Bladder microvascular endothelial cell (primary cell): ENCODE results near the gene ZBTB8B. TPM values are rescaled to one million over a fixed set of nuclear protein-coding genes. Genes with fewer than 3 reads are reported as not detected.

Experiments
- total RNA-seq: library from RNA; depleted of rRNA; stranded (reverse); fragments of >200 nt; gene quantifications from 2 replicates; pipeline ENCODE4 v1.2.3, GENCODE V29; 2014

The ZBTB8B gene
- 0.06 TPM in 1 of 2 replicates, not detected in the other for total RNA-seq

DNA sequence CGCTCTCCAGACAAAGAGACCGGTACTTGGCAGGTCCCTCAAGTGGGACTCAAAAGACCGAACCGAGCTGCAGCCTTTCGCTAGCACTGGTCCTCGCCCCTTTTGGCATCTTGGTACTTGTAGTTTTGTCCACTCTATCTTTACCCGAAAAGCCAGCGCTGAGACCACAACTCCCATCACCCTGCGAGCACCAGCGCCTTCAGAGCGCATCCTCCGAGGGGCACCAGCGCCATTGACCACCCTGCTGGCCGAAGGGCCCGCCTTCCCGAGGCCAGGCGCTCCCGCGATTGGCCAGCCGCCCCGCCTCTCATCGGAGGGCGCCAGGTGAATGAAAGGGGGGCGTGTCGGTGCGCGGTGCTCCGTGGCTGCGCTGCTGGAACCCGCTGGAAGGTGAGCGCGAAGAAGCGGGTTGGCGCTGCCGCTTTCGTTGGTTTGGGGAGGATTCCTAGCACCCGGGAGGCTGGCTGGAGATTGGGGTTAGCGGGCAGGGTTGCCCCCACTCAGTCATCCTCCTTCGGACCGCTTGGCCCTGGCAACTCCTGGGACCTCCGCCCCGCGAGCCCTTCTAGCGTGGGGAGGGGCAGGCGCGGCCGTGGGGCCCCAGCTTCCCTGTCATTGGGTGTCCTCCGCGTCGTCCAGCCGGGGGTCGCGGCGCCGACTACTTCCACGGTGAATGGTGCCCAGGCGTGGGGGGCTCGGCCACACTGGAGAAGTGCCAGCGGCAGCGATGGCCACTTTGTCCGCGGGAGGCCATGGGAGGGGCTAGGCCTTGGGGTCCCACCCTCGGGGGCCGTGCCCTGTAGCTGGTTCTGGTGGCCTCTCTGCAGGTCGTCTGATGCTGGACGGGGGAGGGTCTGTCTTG is at the start of gene ZBTB8B:
Gene ZBTB8B (plus strand): TSS at position 357 of the 862 bp plus-strand sequence. CDS start 5,553 bp downstream, outside the sequence.

Other genes with a start within 250 kb of the ZBTB8B start
- gene TMEM234, start 242.7 kb upstream of the ZBTB8B start, total RNA-seq: 10.7 and 13.8 TPM in 2 replicates
- gene EIF3I, start 242.7 kb upstream of the ZBTB8B start, total RNA-seq: 260 and 269 TPM in 2 replicates
- 7.8 and 23.5 TPM in 2 replicates for gene FAM167B, start 217.8 kb upstream of the ZBTB8B start, total RNA-seq
- 0.16 TPM in 1 of 2 replicates, not detected in the other for gene LCK, start 213.8 kb upstream of the ZBTB8B start, total RNA-seq
- 175 and 184 TPM in 2 replicates for gene HDAC1, start 173.0 kb upstream of the ZBTB8B start, total RNA-seq
- gene MARCKSL1, start 128.8 kb upstream of the ZBTB8B start, total RNA-seq: 63.9 and 129 TPM in 2 replicates
- 0.65 and 1.4 TPM in 2 replicates for gene FAM229A, start 102.6 kb upstream of the ZBTB8B start, total RNA-seq
- 0.13 TPM in 1 of 2 replicates, not detected in the other for gene TSSK3, start 102.5 kb upstream of the ZBTB8B start, total RNA-seq
- gene BSDC1, start 70.6 kb upstream of the ZBTB8B start, total RNA-seq: 40.8 and 65.2 TPM in 2 replicates
- gene ZBTB8A, start 74.4 kb downstream of the ZBTB8B start, total RNA-seq: 4.7 and 10.1 TPM in 2 replicates
- gene ZBTB8OS, start 185.5 kb downstream of the ZBTB8B start, total RNA-seq: 24.3 and 41.3 TPM in 2 replicates
- gene RBBP4, start 186.1 kb downstream of the ZBTB8B start, total RNA-seq: 87.1 and 216 TPM in 2 replicates
- 13.0 and 22.1 TPM in 2 replicates for gene SYNC, start 237.7 kb downstream of the ZBTB8B start, total RNA-seq